Mesendoderm (in vitro differentiated cells): ENCODE results near the gene KLHL17.
A peak's percentile ranks its signal among the peaks of the same experiment; 100 is the strongest.

Experiments
- DNase-seq: peaks from one replicate; pipeline ENCODE4 v3.0.0; 2013
- H2AK5ac ChIP-seq: 2 replicates; pipeline ENCODE4 v1.6.1; 2013; ENCODE audit warnings: low read length, inconsistent platforms
- H2BK120ac ChIP-seq: 2 replicates; pipeline ENCODE4 v1.6.1; 2013; ENCODE audit warnings: low read depth, mild to moderate bottlenecking, low read length, moderate library complexity, mixed read lengths
- H2BK15ac ChIP-seq: replicated peaks from 2 replicates; pipeline ENCODE4 v1.6.1; 2013; ENCODE audit warnings: low read depth, mild to moderate bottlenecking, moderate library complexity
- H2BK5ac ChIP-seq: 2 replicates; pipeline ENCODE4 v1.6.1; 2013; ENCODE audit warnings: low read length, inconsistent platforms
- H3K18ac ChIP-seq: 2 replicates; pipeline ENCODE4 v1.6.1; 2013; ENCODE audit warnings: mild to moderate bottlenecking, low read length, mixed read lengths
- H3K23ac ChIP-seq: one replicate; pipeline ENCODE4 v1.6.1; 2013; ENCODE audit warnings: low read length
- H3K27ac ChIP-seq: 2 replicates; pipeline ENCODE4 v1.5.1; 2013; ENCODE audit warnings: low read depth, mild to moderate bottlenecking, inconsistent platforms, low read length, moderate library complexity
- H3K27me3 ChIP-seq: 2 replicates; pipeline ENCODE4 v1.6.1; 2013; ENCODE audit warnings: low read length, control low read depth, mild to moderate bottlenecking, inconsistent platforms; ENCODE audit not compliant: insufficient read depth, poor library complexity
- H3K36me3 ChIP-seq: 2 replicates; pipeline ENCODE4 v1.6.1; 2013; ENCODE audit warnings: low read length, inconsistent platforms; ENCODE audit not compliant: control insufficient read depth, insufficient read depth
- H3K4ac ChIP-seq: one replicate; pipeline ENCODE4 v1.6.1; 2013; ENCODE audit warnings: low read depth, mild to moderate bottlenecking, low read length, moderate library complexity
- H3K4me1 ChIP-seq: 2 replicates; pipeline ENCODE4 v1.6.1; 2013; ENCODE audit warnings: low read depth, low read length, inconsistent platforms; ENCODE audit not compliant: control insufficient read depth
- H3K4me2 ChIP-seq: 2 replicates; pipeline ENCODE4 v1.6.1; 2013; ENCODE audit warnings: low read length
- H3K4me3 ChIP-seq: 2 replicates; pipeline ENCODE4 v1.5.1; 2013; ENCODE audit warnings: mild to moderate bottlenecking, low read length
- H3K56ac ChIP-seq: one replicate; pipeline ENCODE4 v1.6.1; 2013; ENCODE audit warnings: low read length
- H3K79me1 ChIP-seq: 2 replicates; pipeline ENCODE4 v1.6.1; 2013; ENCODE audit warnings: low read length, inconsistent platforms
- H3K79me2 ChIP-seq: 2 replicates; pipeline ENCODE4 v1.6.1; 2013; ENCODE audit warnings: mild to moderate bottlenecking, low read length; ENCODE audit not compliant: control insufficient read depth, insufficient read depth
- H3K9ac ChIP-seq: 2 replicates; pipeline ENCODE4 v1.6.1; 2013; ENCODE audit warnings: low read length, inconsistent platforms
- H4K5ac ChIP-seq: one replicate; pipeline ENCODE4 v1.6.1; 2013; ENCODE audit warnings: low read length
- H4K8ac ChIP-seq: one replicate; pipeline ENCODE4 v1.6.1; 2013; ENCODE audit warnings: low read depth, mild to moderate bottlenecking, control low read depth, low read length, moderate library complexity
- WGBS: extraction: QIAGEN DNeasy Blood & Tissue Kit; methylation state at CpG from one replicate; pipeline ENCODE4 v1.1.7; 2013; ENCODE audit warnings: low lambda C conversion rate, missing lambda C conversion rate; ENCODE audit not compliant: insufficient coverage; ENCODE audit errors: extremely low coverage; 5-methylcytosine and 5-hydroxymethylcytosine counted together

KLHL17 gene

DNA sequence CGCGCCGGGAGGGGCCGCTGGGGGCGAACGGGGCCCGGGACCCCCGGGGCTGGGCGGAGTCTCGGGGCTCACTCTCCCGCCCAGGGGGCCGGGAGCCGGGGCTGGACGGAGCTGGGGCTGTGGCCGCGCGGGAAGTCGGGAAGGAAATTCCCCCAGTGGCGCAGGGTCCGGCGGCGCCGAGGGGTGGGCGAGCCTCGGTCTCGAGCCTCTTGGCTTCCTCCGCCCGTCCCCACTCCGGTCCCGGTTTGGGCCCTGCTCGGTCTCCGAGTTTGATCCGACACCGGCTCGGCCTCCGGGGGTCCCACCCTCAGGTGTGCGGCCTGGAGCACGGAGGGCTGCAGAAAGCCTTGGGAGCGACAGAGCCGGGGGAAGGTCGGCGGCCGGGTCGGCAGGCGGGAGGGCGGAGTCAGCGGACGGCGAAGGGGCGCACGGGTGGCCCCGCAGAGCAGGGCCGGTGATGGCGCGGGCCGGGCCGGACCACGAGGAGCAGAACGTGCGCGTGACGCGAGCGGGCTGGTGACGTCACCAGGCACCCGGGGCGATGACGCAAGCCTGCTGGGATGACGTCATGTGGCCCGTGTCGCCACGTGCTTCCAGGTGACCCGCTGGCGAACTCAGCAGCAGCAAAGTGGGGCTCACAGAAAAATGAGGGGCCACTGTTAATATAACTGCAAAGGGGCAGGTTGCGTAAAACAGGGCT is 40.1 kb downstream of the KLHL17 start:
- Histone ChIP-seq H3K79me1 (no peaks in the 10 kb centered on the region), H2BK5ac (no peak overlapping the region)
- WGBS = no CpG with 5 or more reads among the region's 75 CpGs

DNA sequence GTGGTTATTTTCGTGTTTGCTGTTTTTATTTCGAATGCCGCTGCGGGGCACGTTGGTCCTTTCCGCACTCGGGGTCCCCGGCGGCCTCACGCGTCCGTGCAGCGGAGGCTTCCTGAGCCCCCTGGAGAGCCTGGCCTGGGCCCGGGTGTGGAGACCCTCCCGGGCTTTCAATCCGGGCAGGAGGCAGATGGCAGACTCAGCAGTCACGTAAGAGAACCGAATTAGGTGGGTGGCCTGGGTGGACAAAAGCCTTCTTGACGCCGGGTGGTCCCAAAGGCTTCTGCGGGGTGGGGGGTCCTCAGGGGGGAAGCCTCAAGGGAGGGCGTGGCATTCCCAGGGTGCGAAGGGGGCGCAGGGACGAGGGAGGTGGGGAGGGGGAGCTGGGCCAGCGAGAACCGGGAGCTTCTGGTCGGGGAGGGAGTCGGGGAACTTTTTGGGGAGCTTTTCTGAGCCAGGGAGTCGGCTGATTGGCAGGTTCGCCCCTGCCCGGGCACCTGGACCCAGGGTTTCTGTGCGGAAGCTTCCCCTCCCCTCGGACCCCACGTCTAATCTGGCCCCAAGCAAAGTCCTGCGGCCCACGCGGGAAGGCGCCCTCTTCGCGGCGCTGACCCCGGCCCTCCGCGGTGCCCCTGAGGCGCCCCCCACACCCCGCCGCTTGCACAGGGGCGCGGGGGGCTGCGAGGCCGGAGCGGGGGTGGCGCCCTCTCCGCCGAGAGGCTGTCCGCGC is 40.8 kb downstream of the KLHL17 start:
- Histone ChIP-seq H2BK15ac (no peak overlapping the region), H2BK120ac (no peak overlapping the region), H3K56ac (peak overlapping the region; percentile 85), H3K4me2 (peak overlapping the region; percentile 27), H3K4me1 (peaks cover 7% of the 10 kb centered on the region), H3K9ac (peak overlapping the region; percentile 43), H3K4ac (peak overlapping the region; percentile 37), H4K5ac (no peak overlapping the region), H3K27ac (no peak overlapping the region), H3K23ac (no peak overlapping the region), H2AK5ac (no peak overlapping the region), H4K8ac (no peak overlapping the region), H3K4me3 (no peak overlapping the region), H2BK5ac (no peak overlapping the region), H3K36me3 (no peaks in the 10 kb centered on the region), H3K18ac (peak overlapping the region; percentile 25), H3K79me2 (no peaks in the 10 kb centered on the region), H3K27me3 (peaks cover 29% of the 10 kb centered on the region), H3K79me1 (no peaks in the 10 kb centered on the region)
- WGBS = no CpG with 5 or more reads among the region's 58 CpGs
- no peak for DNase-seq

More for the DNA sequence above, 40.1 kb downstream of the KLHL17 start:
- Histone ChIP-seq H3K36me3 (no peaks in the 10 kb centered on the region), H3K56ac (peak overlapping the region; percentile 85), H3K4me3 (no peak overlapping the region), H3K4me2 (peak overlapping the region; percentile 71), H3K4me1 (peaks cover 7% of the 10 kb centered on the region), H2BK120ac (no peak overlapping the region), H4K5ac (no peak overlapping the region), H3K23ac (peak overlapping the region; percentile 80), H4K8ac (no peak overlapping the region), H3K27ac (peak overlapping the region; percentile 15), H3K27me3 (peaks cover 29% of the 10 kb centered on the region), H3K4ac (no peak overlapping the region), H3K79me2 (no peaks in the 10 kb centered on the region), H3K9ac (peak overlapping the region; percentile 71), H2AK5ac (no peak overlapping the region), H3K18ac (peak overlapping the region; percentile 15), H2BK15ac (no peak overlapping the region)
- DNase-seq = peak; percentile 81

DNA sequence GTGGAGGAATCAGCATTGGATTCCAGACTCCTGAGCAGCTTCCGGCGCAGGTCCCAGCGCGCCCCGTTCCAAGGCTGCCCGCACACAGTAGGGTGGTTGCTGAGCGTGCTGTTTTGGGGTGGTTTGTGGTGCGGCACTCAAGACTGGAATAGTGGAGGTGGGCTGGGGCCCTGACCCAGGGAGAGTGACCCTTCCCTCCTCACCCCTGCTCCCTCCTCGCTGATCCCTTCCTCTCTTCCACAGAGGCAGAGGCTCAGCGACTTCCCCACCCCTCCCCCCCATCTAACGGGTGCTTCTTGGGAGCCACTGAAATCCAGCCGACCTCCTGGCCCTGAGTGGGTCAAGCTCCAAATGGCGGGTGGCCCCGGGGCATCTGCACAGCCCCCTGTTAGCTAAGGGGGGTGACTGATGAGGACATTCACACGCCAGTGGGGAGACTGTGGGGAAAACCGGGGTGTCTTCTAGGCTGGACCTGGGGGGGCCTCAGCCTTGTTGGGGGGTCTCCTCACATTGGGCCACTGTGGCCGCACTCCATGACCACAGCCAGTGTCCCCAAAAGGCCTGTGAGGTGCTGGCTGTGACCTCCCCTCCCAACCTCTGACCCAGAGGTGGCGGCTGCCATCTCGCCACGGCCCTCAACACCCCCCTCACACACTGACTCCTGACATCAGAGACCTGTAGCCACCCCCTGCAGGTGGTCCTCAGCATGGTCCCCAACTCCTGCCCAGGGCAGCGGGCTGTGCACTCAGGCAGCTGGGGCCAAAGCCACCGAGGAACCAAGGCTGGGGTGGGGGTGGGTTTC is 43.4 kb downstream of the KLHL17 start:
- Histone ChIP-seq H4K5ac (no peak overlapping the region), H3K79me2 (no peaks in the 10 kb centered on the region), H3K4me1 (peaks cover 7% of the 10 kb centered on the region), H2BK120ac (no peak overlapping the region), H3K27me3 (peaks cover 14% of the 10 kb centered on the region), H3K9ac (no peak overlapping the region), H3K4me2 (no peak overlapping the region), H4K8ac (no peak overlapping the region), H3K56ac (peak overlapping the region; percentile 25), H3K23ac (no peak overlapping the region), H2BK15ac (no peak overlapping the region), H3K18ac (no peak overlapping the region), H3K4ac (no peak overlapping the region), H3K79me1 (no peaks in the 10 kb centered on the region), H3K4me3 (no peak overlapping the region), H2AK5ac (no peak overlapping the region), H2BK5ac (no peak overlapping the region), H3K36me3 (no peaks in the 10 kb centered on the region), H3K27ac (no peak overlapping the region)
- DNase-seq = no peak
- no CpG with 5 or more reads among the region's 22 CpGs for WGBS

DNA sequence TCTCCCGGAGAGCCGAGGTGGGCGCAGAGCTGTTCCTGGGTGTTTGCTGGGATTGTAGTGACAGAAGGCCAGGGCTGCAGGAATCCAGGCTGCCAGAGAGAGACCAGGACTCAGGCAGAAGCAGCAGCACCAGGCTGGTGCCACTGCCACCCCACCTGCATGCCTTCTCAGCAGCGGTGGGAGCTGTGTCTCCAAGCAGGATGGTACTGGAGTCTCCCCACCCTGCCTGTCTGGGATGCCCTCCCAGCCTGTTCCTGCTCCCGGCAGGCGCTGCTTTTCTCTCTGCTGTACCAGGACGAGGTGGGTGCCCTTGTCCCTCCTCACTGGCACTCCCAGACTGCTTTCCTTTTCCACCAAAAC is 44.0 kb downstream of the KLHL17 start:
- DNase-seq = no peak
- Histone ChIP-seq H3K18ac (no peak overlapping the region), H3K9ac (no peak overlapping the region), H2BK120ac (no peak overlapping the region), H3K4ac (no peak overlapping the region), H3K56ac (peak overlapping the region; percentile 37), H3K79me1 (no peaks in the 10 kb centered on the region), H3K23ac (no peak overlapping the region), H3K36me3 (no peaks in the 10 kb centered on the region), H3K4me3 (no peak overlapping the region), H2BK15ac (no peak overlapping the region), H4K5ac (no peak overlapping the region), H4K8ac (no peak overlapping the region), H3K4me1 (peaks cover 7% of the 10 kb centered on the region), H3K27ac (no peak overlapping the region), H2BK5ac (no peak overlapping the region), H3K4me2 (no peak overlapping the region), H3K79me2 (no peaks in the 10 kb centered on the region), H2AK5ac (no peak overlapping the region), H3K27me3 (peaks cover 10% of the 10 kb centered on the region)
- WGBS = no CpG with 5 or more reads among the region's 7 CpGs

DNA sequence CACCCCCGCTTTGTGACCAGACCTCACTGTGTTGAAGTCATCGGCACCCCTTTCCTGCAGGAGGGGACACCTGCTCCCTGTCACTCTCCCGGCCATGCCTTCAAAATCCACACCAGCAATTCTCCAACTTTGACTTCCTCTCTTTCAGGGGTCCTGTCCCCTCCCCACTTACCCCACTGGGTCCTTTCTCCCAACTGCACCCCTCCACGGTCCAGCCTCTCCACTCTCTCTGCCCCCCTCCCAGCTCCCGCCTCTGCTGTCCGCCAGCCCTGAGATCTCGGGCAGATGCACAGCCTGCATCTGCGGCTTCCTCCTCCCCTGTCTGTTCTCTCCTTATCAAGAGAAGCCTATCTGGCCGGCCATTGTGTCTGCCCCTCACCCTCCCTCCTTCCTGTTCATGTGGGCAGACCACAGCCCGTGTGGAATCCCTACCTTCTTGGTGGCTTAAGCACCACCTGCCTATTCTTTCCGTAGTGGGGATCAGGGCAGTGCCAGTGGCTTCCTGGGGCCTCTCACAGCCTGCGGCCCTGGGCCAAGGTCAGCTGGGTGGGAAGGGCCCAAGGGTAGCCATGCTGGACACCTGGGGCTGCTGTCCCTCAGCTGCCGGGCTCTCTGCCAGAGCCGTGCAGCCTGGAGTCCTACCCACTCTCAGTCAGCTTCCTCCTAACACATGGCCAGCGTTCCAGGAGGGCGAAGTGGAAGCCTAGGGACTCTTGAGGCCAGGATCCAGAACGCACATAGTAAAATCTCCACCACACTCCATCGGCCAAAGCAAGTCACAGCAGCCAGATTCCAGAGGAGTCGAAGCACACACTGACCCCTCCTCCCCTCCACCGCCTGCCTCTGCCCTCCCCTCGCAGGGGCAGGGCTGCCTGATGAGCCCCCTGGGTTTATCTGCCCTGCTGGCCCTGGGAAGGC is 44.7 kb downstream of the KLHL17 start:
- Histone ChIP-seq H2BK120ac (no peak overlapping the region), H3K4me2 (no peak overlapping the region), H3K4ac (no peak overlapping the region), H3K36me3 (no peaks in the 10 kb centered on the region), H3K4me3 (no peak overlapping the region), H3K23ac (peak overlapping the region; percentile 73), H3K27ac (peak overlapping the region; percentile 20), H2AK5ac (peak overlapping the region; percentile 61), H3K18ac (peak overlapping the region; percentile 10), H3K27me3 (peaks cover 6% of the 10 kb centered on the region), H3K79me1 (no peaks in the 10 kb centered on the region), H2BK5ac (peak overlapping the region; percentile 5), H2BK15ac (no peak overlapping the region), H3K79me2 (no peaks in the 10 kb centered on the region), H4K5ac (no peak overlapping the region), H4K8ac (no peak overlapping the region), H3K4me1 (peaks cover 7% of the 10 kb centered on the region), H3K9ac (peak overlapping the region; percentile 36), H3K56ac (peak overlapping the region; percentile 79)
- no CpG with 5 or more reads among the region's 21 CpGs for WGBS
- peak; percentile 76 for DNase-seq
